ENCODE data around the gene SOX6.

DNA sequence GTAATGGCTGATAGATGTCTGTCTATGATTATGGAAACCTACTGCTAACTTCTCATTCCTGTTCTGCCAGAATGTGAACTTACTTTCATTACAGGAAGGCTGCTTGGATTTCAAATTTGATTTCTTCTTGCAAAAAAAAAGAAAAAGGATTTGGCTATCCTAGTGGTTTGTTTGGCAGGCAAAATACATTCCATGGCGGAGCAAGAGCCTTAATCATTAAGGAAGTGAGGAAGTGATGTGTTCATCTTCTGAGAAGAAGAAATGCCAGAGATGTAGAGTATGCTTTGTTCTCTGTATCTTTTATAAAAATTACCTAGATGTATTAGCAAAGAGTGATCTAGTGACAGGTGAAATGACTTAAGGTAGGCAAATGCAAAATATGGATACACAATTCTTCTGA is 356.3 kb downstream of the SOX6 start:
- TF ChIP-seq POLR2A (IDR thresholded peaks at IDR 0.05; ENCODE audit: low read depth, low read length): no peak
- TF ChIP-seq TAF1 (IDR thresholded peaks at IDR 0.05; ENCODE audit: low read depth, low read length): no peak

All from GM12891 (cell line).